NCI-H2171 treated with DMSO at 0.1 percent for 48 hours (cell line): ENCODE measurements around the gene CNGA3.
"Not testable (repeated sequence)": the region's sequence is repeated elsewhere in the genome, so short reads cannot be mapped to it uniquely, and the experiment has no call there.

Source experiments
- DNase-seq: peaks from one replicate; lab custom pipeline; 2025; lab: John Stamatoyannopoulos, UW

CNGA3 gene

GRCh38 chr2:98346311-98347236 lies at the start of gene CNGA3:
TSS of gene CNGA3 (plus strand) at chr2:98346456. CDS start at chr2:98369976, 23,520 bp downstream.
- no peak for DNase-seq

- no peak for DNase-seq
These were observed 48.2 kb upstream of the CNGA3 start for GRCh38 chr2:98297817-98298682.

GRCh38 chr2:98298683-98299164 lies 47.5 kb upstream of the CNGA3 start:
- no peak for DNase-seq

- DNase-seq: no peak
These were observed 46.9 kb upstream of the CNGA3 start for GRCh38 chr2:98299211-98299905.

GRCh38 chr2:98300141-98300874 lies 45.9 kb upstream of the CNGA3 start:
- DNase-seq: no peak

GRCh38 chr2:98301469-98301868 lies 44.8 kb upstream of the CNGA3 start:
- DNase-seq: no peak

GRCh38 chr2:98307131-98307696 lies 39.0 kb upstream of the CNGA3 start:
- DNase-seq: not testable (repeated sequence)

GRCh38 chr2:98308068-98308467 lies 38.2 kb upstream of the CNGA3 start:
- no peak for DNase-seq

- no peak for DNase-seq
These were observed 37.7 kb upstream of the CNGA3 start for GRCh38 chr2:98308532-98308931.

GRCh38 chr2:98309580-98309979 lies 36.7 kb upstream of the CNGA3 start:
- no peak for DNase-seq

GRCh38 chr2:98310010-98310409 lies 36.2 kb upstream of the CNGA3 start:
- no peak for DNase-seq

GRCh38 chr2:98311090-98311489 lies 35.2 kb upstream of the CNGA3 start:
- no peak for DNase-seq

GRCh38 chr2:98311771-98312545 lies 34.3 kb upstream of the CNGA3 start:
- DNase-seq: no peak

- DNase-seq: no peak
These were observed 32.6 kb upstream of the CNGA3 start for GRCh38 chr2:98313492-98314250.

- no peak for DNase-seq
These were observed 32.0 kb upstream of the CNGA3 start for GRCh38 chr2:98314251-98314650.

- DNase-seq: no peak
These were observed 30.3 kb upstream of the CNGA3 start for GRCh38 chr2:98315957-98316356.

- DNase-seq: no peak
These were observed 29.0 kb upstream of the CNGA3 start for GRCh38 chr2:98317214-98317613.

- DNase-seq: not testable (repeated sequence)
These were observed 26.1 kb upstream of the CNGA3 start for GRCh38 chr2:98320171-98320570.

- no peak for DNase-seq
These were observed 22.1 kb upstream of the CNGA3 start for GRCh38 chr2:98324181-98324580.
